HG02623 (cell line): ENCODE data around the gene TYSND1.
"Not testable (repeated sequence)": the region's sequence is repeated elsewhere in the genome, so short reads cannot be mapped to it uniquely, and the experiment has no call there.

Experiments used
- ATAC-seq: cut with Tn5 transposase; IDR thresholded peaks from one replicate; pipeline ENCODE4 v1.9.1; 2021; ENCODE audit warnings: moderate library complexity; ENCODE audit not compliant: unreplicated experiment

TYSND1 gene

GRCh38 chr10:70137135-70137534 lies 9.4 kb downstream of the TYSND1 start:
- no peak for ATAC-seq

DNA sequence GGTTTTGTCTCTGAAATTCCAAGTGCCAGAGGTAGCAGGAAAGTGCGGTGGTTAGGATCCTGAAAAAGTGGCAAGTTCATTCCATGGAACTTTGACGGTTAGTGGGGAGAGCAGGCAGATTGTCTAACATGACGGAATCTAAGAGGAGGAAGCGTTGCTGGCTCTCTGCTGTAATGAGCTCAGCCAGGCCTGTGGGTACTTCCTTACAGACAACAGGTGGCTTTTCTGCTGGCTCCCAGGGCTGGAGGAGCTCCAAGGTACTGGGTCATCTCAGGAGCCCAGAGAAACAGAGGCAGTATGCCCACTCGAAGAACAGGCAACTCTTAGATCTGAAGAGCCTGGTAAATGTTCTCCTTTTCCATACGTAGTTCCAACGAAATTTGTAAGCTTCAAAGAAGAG lies 10.8 kb downstream of the TYSND1 start:
- ATAC-seq, result no peak

- ATAC-seq, result no peak
These were observed 11.5 kb downstream of the TYSND1 start for GRCh38 chr10:70135046-70135445.

- ATAC-seq, result peak; percentile 78
These were observed 14.1 kb downstream of the TYSND1 start, which contains the start of gene AIFM2 for GRCh38 chr10:70132098-70133029. AIFM2 (minus strand) TSS chr10:70132825; CDS start chr10:70124084, 8,741 bp downstream.

- no peak for ATAC-seq
These were observed 15.0 kb downstream of the TYSND1 start for GRCh38 chr10:70131560-70131937.

DNA sequence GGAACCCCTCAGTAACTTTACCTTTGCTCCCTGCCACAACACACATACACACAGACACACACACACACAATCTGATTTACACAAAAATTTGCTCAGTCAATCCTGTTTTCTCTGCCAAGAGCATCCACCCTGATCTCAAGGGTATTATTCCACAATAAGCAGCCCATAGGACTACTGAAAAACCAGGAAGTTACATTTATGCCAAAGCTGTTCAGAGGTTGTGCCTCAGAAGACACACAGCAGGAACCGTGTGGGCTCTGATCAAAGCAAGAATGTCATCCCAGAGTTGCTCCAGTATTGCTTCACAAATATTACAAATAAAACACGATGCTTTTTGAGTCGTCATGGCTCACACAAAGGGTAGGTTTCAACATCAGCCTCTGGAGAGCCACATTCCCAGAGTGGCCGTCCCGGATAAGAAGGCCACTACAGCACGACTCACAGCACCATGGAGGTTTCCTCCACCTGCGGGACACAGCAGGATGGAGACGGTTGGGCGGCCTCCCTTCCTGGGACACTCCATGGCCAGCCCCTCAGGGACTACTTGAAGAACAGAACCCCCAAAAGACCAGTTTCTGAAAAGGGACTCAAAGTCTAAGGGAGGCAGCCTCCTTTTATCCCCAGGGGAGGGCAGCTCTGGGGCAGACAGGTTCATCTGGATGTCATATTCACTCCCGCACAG lies 15.5 kb downstream of the TYSND1 start:
- no peak for ATAC-seq

GRCh38 chr10:70126700-70127395 lies 19.7 kb downstream of the TYSND1 start:
- ATAC-seq, result no peak

DNA sequence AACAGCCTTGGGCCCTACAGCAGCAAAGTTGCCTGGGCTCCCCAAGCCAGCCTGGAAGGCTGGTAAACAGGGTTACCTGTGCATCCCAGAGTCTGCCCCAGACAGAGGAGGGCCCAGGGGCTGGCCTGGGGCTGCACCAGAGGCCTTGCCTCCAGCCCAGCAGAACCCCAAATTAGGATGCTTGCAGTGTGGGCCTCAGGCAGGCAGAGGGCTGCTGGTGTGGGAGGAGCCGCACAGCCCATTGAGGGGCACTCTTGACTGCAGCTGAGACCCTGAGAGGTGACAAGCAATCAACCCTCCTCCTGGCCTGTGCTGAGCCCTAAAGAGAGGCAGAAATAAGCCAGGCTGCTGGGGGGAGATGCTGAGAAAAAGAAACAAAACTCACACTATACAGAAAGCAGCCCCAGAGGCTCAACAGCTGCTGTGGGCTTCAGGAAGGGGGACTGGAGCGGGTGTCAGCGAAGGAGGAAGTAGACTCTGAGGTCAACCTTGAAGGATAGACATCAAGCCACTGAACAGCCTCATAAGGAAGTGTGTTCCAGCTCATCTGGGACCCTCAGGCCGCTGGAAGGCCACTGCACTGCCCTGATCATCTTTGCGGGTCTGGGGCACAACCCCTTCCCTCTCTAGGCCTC lies 20.5 kb downstream of the TYSND1 start:
- ATAC-seq, result no peak

DNA sequence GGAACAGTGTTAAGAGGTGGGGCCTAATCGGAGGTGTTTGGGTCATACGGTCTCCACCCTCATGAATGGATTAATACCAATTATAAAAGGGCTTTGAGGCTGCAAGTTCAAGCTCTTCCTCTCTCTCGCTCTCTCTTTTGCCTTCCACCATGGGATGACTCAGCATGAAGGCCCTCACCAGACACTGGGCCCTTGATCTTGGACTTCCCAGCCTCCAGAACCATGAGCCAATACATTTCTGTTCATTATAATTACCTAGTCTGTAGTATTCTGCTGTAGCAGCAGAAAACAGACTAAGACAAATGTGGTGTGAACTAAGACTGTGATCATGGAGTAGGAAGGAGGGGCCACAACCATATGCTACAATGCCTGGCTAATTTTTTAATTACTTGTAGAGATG lies 21.6 kb downstream of the TYSND1 start:
- ATAC-seq, result no peak

DNA sequence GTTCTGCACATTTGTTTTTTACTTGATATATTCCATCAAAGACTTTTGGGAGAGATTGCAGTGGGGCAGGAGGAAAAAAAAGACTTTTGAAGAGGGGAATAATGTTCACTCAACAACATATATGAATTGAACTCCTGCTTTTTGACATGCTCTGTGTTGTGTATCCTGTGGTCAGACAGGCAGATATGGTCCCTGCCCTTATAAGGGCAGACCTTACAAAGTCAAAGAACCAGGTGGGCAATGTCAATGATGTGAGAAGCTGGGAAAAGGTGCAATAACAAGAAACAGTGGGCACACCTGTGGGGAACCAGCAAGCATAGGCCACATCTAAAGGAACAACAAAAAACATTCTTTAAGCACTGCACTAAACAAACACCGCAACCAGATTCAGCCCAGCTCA lies 22.1 kb downstream of the TYSND1 start:
- no peak for ATAC-seq

- no peak for ATAC-seq
These were observed 22.7 kb downstream of the TYSND1 start for GRCh38 chr10:70123817-70124216.

GRCh38 chr10:70123166-70123565 lies 23.3 kb downstream of the TYSND1 start:
- not testable (repeated sequence) for ATAC-seq

- no peak for ATAC-seq
These were observed 23.8 kb downstream of the TYSND1 start for GRCh38 chr10:70122742-70123141.

- ATAC-seq, result no peak
These were observed 25.1 kb downstream of the TYSND1 start for GRCh38 chr10:70121281-70121949.

GRCh38 chr10:70120417-70120816 lies 26.1 kb downstream of the TYSND1 start:
- ATAC-seq, result no peak

DNA sequence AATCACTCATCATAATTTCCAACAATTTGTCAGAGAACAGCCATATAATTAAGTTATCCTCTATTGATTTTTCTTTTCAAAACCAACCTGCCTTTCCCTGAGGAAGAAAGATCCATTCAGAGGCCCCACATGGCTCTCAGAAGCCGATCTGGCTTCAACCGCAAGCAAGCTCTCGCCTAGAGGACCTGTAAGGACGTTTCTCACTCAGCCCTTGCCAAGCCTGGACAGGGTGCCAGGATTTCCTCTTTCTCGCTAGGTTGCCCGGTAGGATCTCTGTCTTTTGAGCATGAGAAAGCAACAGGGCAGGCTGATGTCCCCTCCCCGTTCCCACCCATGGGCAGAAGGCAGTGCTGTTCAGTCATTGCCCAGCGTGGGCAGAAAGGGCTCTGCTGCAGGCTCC lies 26.9 kb downstream of the TYSND1 start:
- ATAC-seq, result no peak

DNA sequence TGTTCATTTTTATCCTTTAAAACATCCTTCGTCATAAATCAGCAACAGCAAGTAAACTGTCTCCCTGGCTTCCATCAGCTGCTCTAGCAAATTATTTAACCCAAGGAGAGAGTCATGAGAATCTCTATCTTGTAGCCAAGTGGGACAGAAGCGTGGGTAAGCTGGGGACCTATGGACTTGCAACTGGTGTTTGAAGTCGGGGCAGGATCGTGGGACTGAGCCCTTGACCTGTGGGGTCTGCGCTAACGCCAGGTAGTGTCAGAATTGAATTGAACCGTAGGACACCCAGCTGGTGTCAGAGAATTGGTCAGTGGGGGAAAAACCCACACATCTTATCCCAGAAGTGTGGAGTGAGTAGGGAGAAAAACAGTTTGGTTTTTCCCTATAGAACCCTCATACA lies 27.3 kb downstream of the TYSND1 start:
- no peak for ATAC-seq

DNA sequence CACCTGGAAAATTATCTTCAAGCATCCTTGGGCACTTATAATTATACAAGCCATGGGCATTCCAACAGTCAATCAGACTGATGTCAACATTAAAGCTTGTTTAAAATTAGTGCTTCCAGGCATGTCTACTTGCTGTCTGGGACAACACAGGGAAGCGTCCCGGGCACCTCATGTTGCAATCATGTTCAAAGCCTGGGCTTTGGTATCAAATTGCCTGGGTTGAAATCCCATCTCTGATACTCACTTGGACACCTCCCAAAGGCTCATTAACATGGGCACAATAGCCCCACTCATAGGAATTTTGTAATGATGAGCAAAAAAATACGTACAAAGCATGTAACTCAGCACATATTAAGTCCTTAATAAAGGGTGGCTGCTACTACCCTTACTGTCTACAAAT lies 28.3 kb downstream of the TYSND1 start:
- ATAC-seq, result no peak

- ATAC-seq, result no peak
These were observed 28.9 kb downstream of the TYSND1 start for GRCh38 chr10:70117646-70118045.

GRCh38 chr10:70115948-70116682 lies 30.4 kb downstream of the TYSND1 start:
- no peak for ATAC-seq
